CD1c-positive myeloid dendritic cell (primary cell): ENCODE data around the gene ATG4A.

ENCODE experiments used
- DNase-seq: peaks from one replicate; pipeline ENCODE4 v3.0.0-alpha.2; 2016; ENCODE audit errors: extremely low spot score

ATG4A gene

DNA sequence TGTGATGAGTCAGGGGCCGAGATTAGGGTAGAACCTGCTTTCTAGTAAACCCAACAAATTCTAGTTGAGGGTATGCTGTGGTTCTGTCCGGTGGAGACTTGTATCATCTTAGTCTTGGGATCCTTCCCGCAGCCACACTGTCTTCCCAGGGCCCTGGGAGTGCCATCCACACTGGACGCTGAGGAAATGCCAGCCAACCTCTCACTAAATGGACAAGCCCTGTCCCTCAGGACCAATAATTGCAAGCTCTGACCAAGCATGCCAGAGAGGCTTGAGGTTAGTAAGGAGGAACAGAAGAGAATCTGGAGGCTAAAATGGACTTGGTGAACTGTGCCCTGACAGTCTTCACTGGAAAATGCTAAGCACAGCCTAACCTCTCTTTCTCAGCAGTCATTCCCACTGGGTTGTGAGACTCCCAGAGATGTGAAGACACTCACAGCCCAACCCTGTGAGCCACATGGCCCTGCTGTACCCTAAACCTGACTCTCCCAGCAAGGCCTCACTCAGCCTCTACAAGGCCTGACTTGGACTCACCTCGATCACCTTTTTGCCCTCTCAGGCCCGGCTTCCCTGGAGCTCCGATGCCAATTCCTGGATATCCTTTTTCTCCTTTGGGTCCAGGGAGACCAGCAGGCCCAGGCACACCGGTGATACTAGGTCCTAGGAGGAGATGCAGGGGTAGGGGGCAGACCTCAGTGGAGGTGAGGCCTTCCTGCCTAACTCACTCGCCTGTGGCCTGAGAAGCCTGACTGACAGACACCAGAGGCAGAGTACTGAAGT lies 77.6 kb downstream of the ATG4A start:
- DNase-seq: no peak

DNA sequence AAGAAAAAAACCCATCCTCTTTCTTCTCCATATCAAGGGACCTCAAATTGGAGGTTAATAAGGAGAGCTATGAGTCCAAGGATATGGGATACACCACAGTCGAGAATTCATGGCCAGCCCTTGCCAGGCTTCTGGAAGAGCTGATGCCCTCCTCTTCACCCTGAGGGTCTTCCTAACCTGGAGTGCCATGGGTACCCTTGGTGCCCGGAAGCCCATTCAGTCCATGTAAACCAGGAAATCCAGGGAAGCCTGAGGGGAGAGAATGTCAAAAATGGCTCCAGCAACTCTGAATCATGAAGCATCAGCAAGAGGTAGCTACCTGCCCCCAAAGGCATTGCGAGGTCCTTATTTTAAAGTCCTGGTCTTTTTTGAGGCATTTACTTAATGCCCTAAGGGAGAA lies 78.2 kb downstream of the ATG4A start:
- DNase-seq: no peak

DNA sequence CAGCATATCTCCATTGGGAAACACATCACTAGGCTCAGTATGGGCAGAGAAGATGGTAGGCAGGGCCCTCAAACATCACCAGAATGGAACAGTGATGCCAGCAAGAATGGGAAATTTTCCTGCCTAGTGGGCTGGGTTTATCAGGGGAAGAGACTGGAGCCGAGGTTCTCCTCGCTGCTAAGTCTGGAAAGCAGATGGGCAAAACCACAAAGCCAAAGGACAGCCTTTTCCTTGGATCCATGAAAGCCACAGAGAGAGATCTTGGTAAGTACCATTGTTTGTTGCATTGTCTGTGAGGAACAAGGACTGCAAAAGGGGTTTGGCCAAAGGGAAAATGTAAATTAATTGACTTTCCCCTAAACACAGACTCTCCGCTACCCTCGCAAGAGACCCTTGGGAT lies 80.1 kb downstream of the ATG4A start:
- no peak for DNase-seq

DNA sequence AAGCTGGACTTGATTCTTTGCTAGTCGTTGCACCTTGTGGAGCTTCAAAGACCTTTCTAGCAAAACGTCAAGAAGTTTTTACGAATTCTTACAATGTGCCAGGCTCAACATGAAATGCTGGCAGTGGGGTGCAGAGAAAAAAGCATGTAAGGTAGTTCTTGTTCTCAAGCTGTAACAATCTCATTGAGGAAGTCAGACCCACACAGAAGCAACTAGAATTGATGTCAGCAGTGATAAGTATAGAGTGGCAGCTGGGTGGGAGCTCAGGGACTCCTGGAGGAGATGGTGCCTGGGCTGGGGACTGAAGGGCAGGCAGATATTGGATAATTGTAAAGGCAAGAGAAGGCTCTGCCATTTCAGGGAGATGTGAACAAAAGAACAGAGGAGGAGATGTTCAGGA lies 82.3 kb downstream of the ATG4A start:
- DNase-seq: no peak

DNA sequence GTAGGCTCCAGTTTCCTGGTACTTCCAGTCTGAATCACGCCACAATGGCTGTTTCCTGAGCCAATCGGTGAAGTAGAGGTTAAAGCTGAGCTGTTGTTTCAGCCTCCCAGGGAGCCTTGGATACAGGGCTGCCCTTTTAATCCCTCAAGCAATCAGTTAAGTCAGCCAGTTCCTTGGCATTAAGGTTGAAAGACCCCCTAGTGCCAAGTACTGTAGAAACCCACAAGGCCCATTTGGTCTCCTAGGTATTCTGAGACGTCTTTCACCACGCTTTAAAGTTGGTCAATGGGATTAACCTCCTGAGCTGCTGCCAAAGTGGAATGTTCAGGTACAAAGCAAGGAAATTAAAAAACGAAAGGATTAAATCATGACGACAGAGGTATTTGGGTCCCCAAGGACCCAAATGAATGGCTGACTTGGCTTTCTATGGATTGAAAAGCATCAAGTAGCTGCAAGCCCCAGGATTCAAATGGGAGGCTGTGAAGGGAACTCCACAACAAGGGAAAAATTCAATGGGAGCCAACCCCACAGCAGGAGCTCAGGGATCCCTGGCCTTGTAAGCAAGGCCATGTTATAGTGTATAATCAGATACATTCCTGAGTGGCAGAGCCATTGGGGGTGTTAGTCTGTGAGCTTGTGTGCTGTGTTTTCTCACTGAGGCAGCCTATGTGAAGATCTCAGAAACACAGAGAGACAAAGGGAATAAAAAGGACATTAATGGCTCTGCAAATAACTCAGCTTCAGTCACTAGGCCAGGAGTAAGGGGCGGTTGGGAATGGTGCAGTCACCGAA lies 86.0 kb downstream of the ATG4A start:
- no peak for DNase-seq

DNA sequence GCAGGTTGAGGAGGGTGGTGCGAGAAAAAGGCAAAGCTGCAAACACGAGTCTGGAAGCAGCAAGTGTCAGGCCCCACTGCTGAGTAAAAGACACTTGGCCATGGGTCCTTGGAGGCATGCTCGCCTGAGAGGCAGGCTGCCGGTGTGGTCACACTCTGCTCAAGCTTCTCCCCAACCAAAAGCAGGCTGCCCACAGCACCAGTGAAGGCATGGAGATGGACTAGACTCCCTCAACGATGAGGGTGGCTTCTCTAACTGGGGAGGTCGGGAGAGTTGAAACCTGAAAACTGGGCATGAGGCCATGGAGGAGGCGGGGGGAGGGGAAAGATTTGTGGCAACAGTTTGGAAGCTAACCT lies 86.5 kb downstream of the ATG4A start:
- DNase-seq: no peak

DNA sequence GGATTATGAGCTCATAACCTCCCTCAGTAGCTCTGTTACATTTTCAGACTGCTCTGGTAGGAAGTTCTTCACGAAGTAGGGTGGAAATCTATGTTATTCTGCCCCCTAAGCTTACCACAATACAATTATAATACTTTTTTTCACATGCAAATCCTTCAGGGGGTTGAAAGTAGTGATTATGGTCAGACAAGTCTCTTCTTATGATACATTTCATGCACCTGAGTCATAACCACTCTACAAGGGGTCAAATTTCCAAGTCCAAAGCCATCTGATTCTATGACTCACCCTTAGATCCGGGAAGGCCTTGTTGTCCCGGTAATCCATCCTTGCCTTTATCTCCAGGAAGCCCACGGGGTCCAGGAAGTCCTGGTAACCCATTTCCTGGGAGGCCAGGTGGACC lies 95.2 kb downstream of the ATG4A start:
- DNase-seq: no peak

DNA sequence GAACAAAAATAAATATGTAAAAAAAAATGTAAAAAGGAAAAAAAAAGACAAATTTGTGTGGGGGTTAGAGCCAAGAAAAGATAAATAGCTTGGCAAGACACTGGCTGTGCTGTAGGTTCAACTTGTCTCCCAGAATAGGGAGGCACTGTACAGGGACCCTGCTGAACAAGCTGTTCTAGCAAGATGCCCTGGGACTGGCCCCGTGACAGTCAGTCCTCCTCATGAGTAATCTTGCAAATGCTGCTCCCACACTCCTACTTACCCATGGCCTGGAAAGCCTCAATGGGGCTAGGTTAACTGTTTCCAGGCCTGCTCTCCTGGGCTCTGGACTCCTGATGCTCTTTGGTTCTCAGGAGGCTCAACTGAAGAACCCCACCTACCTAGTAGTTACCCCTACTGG lies 106.8 kb downstream of the ATG4A start:
- DNase-seq: no peak

DNA sequence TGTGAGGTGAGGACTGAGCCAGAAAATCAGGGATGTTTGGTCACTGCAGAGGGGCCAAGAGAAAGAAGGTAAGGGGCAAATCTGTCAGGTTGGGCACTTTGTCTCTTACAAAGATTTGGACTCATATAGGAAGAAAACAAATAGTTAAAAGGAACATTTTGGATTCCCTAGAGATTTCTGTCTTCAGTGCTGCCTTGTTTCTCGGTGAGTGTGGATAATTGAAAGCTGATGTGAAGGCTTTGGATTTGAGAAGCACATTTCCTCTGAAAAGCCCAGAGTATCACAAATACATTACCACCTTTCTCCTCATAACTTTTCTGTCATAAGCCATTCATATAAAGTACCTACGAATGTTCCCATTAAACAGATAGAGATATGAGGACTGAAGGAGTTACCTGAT lies 107.5 kb downstream of the ATG4A start:
- no peak for DNase-seq

DNA sequence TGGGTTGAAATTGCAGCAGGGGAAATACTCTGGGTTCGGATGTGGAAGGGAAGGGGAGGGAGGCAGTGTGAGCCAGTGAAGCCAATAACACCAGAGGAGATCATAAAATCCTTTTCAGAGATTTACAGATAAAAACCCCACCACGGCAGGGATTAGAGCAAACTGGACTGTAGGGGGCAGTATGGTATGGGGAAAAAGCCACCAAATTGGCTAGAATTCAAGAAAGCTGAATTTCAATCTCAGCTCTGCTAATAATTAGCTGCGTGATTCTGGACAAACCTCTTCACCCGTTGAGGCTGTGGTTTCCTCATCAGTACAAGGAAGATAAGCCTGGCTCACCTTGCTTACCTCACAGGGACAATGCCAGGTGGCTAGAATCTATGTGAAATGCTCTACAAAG lies 108.1 kb downstream of the ATG4A start:
- DNase-seq: peak; percentile 5

DNA sequence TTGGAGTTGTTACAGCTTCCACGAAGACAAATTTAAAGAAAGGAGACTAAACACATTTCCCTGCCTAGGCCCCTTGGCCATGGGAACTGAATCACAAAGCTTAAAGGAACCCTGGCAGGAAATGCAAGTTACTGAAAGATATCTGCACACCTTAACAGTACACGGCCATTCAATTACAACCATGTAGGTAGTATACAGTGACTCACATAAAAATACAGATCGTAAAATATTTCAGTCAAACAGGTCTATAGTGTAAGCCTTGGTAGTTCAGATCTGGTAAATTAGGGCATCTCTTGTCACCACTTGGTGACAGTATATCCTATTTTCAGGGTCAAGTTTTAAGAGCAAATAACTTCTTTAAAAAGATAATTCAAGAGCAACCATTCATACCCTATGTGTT lies 112.0 kb downstream of the ATG4A start:
- no peak for DNase-seq
